LHCN-M2 (cell line): Measurements from ENCODE around the gene ISG20. TPM values are rescaled to one million over a fixed set of nuclear protein-coding genes. Genes with fewer than 3 reads are reported as not detected.

Experiments used
- DNase-seq: peaks from one replicate; pipeline ENCODE4 v3.0.0-alpha.2; 2012; ENCODE audit warnings: low read depth
- total RNA-seq: library from RNA; depleted of rRNA; stranded (reverse); fragments of >200 nt; gene quantifications from 2 replicates; pipeline ENCODE4 v1.2.3, GENCODE V29; 2014

ISG20 gene
- total RNA-seq, 1 experiment from 2014 or later = 0.57 TPM

GRCh38 chr15:88653200-88654064 is 14.6 kb downstream of the ISG20 start:
- no peak for DNase-seq

GRCh38 chr15:88654430-88655102 is 15.8 kb downstream of the ISG20 start:
- DNase-seq = no peak

GRCh38 chr15:88655103-88655553 is 16.3 kb downstream of the ISG20 start:
- no peak for DNase-seq

GRCh38 chr15:88655800-88656488 is 17.1 kb downstream of the ISG20 start:
- DNase-seq = no peak

- DNase-seq = no peak
These were observed 18.0 kb downstream of the ISG20 start for GRCh38 chr15:88656760-88657221.

- DNase-seq = peak; percentile 24
These were observed 18.7 kb downstream of the ISG20 start for GRCh38 chr15:88657326-88658069.

- DNase-seq = no peak
These were observed 19.5 kb downstream of the ISG20 start for GRCh38 chr15:88658070-88658965.

- no peak for DNase-seq
These were observed 20.4 kb downstream of the ISG20 start for GRCh38 chr15:88658972-88659931.

- no peak for DNase-seq
These were observed 22.4 kb downstream of the ISG20 start for GRCh38 chr15:88661041-88661700.

- DNase-seq = no peak
These were observed 23.1 kb downstream of the ISG20 start for GRCh38 chr15:88661761-88662556.

- DNase-seq = no peak
These were observed 24.4 kb downstream of the ISG20 start for GRCh38 chr15:88663141-88663621.

- DNase-seq = no peak
These were observed 25.4 kb downstream of the ISG20 start for GRCh38 chr15:88664151-88664778.

- DNase-seq = no peak
These were observed 35.8 kb downstream of the ISG20 start for GRCh38 chr15:88674661-88675060.

GRCh38 chr15:88678755-88679154 is 39.9 kb downstream of the ISG20 start:
- DNase-seq = no peak

GRCh38 chr15:88680241-88681001 is 41.6 kb downstream of the ISG20 start:
- DNase-seq = no peak

GRCh38 chr15:88681610-88682221 is 42.9 kb downstream of the ISG20 start:
- DNase-seq = no peak
